Thoracic aorta (tissue), 2 donors: ENCODE results near the gene CXCL14. TPM values are rescaled to one million over a fixed set of nuclear protein-coding genes. Genes with fewer than 3 reads are reported as not detected.

Experiments
- ATAC-seq: fragments of 150-250 bp; one replicate; pipeline ENCODE4 v1.8.0; 2017; ENCODE audit warnings: low read depth; ENCODE audit not compliant: insufficient number of reproducible peaks, low FRiP score
- DNase-seq: peaks from one replicate; pipeline ENCODE4 v3.0.0-alpha.2; 2020; ENCODE audit warnings: low spot score
- H3K27ac ChIP-seq, 2 donors: fragments of 200-600 bp; sonication (generic); 1 replicate in 1 of 2; 2 replicates in 1 of 2; pipeline ENCODE4 v1.5.1; 2016; ENCODE audit warnings: mild to moderate bottlenecking in 2 of 2, moderate library complexity in 2 of 2
- H3K27me3 ChIP-seq: fragments of 200-600 bp; sonication (generic); replicated peaks from 2 replicates; pipeline ENCODE4 v1.6.0; 2016; ENCODE audit warnings: mild to moderate bottlenecking; ENCODE audit not compliant: insufficient read depth
- H3K36me3 ChIP-seq: fragments of 200-600 bp; sonication (generic); one replicate; pipeline ENCODE4 v1.5.1; 2016
- H3K4me1 ChIP-seq, 2 donors: fragments of 200-600 bp; sonication (generic); 1 replicate in 1 of 2; 2 replicates in 1 of 2; pipeline versions ENCODE4 v1.5.1 to v1.6.0; 2016; ENCODE audit warnings: low read depth in 2 of 2, mild to moderate bottlenecking in 1 of 2; ENCODE audit not compliant: control insufficient read depth in 1 of 2
- H3K4me3 ChIP-seq: fragments of 200-600 bp; sonication (generic); 2 replicates; pipeline ENCODE4 v1.5.1; 2016; ENCODE audit warnings: mild to moderate bottlenecking
- H3K9me3 ChIP-seq: fragments of 200-600 bp; sonication (generic); 2 replicates; pipeline ENCODE4 v1.5.1; 2016
- CTCF ChIP-seq: fragments of 200-600 bp; sonication (generic); IDR thresholded peaks from one replicate; pipeline ENCODE4 v1.5.1; 2019; ENCODE audit warnings: antibody characterized with exemption
- total RNA-seq, 2 donors: library from RNA; depleted of rRNA; stranded (reverse); fragments of >200 nt; gene quantifications; one replicate each; pipeline versions ENCODE4 v1.1.0 to v1.2.3, GENCODE V29; 2016

CXCL14 gene
- total RNA-seq, 2 donors from 2014 or later = 27.5 to 28.7 TPM

GRCh38 chr5:135623186-135623715 is 44.5 kb upstream of the CXCL14 start:
- ATAC-seq (no peak), DNase-seq (no peak)
- Histone ChIP-seq H3K9me3 (peaks cover 16% of the 10 kb centered on the region), H3K27ac (no peak overlapping the region), H3K27me3 (no peaks in the 10 kb centered on the region), H3K4me1 (no peaks in the 10 kb centered on the region), H3K36me3 (no peaks in the 10 kb centered on the region), H3K4me3 (no peak overlapping the region)
- TF ChIP-seq CTCF = no peak

GRCh38 chr5:135615581-135616260 is 36.9 kb upstream of the CXCL14 start:
- Histone ChIP-seq H3K4me3 (no peak overlapping the region), H3K4me1 (no peaks in the 10 kb centered on the region), H3K36me3 (no peaks in the 10 kb centered on the region), H3K27me3 (no peaks in the 10 kb centered on the region), H3K9me3 (peaks cover 21% of the 10 kb centered on the region), H3K27ac (no peak overlapping the region)
- ATAC-seq (no peak), DNase-seq (no peak)
- no peak for TF ChIP-seq CTCF

- H3K9me3 ChIP-seq = peaks cover 21% of the 10 kb centered on the region
- no peak overlapping the region for H3K4me3 ChIP-seq
- ATAC-seq (no peak), DNase-seq (no peak)
- no peak for TF ChIP-seq CTCF
- H3K4me1 ChIP-seq = no peaks in the 10 kb centered on the region
- H3K27ac ChIP-seq = no peak overlapping the region
- no peaks in the 10 kb centered on the region for H3K27me3 ChIP-seq
- no peaks in the 10 kb centered on the region for H3K36me3 ChIP-seq
These were observed 36.4 kb upstream of the CXCL14 start for GRCh38 chr5:135615171-135615570.

- Histone ChIP-seq H3K4me3 (no peak overlapping the region), H3K9me3 (no peaks in the 10 kb centered on the region), H3K36me3 (no peaks in the 10 kb centered on the region), H3K27ac (no peak overlapping the region), H3K4me1 (no peaks in the 10 kb centered on the region), H3K27me3 (no peaks in the 10 kb centered on the region)
- no peak for TF ChIP-seq CTCF
- ATAC-seq (no peak), DNase-seq (no peak)
These were observed 31.2 kb upstream of the CXCL14 start for GRCh38 chr5:135609981-135610380.

- DNase-seq = no peak
- TF ChIP-seq CTCF = no peak
- no peak for ATAC-seq
- Histone ChIP-seq H3K36me3 (no peaks in the 10 kb centered on the region), H3K9me3 (no peaks in the 10 kb centered on the region), H3K27me3 (no peaks in the 10 kb centered on the region), H3K4me3 (no peak overlapping the region), H3K4me1 (no peaks in the 10 kb centered on the region), H3K27ac (no peak overlapping the region)
These were observed 30.1 kb upstream of the CXCL14 start for GRCh38 chr5:135608761-135609443.
